ENCODE data around the gene NCKAP5.

NCKAP5 gene

GRCh38 chr2:133568172-133568571 lies at the start of gene NCKAP5:
NCKAP5 (minus strand) TSS chr2:133568463; CDS start chr2:133517526, 50,937 bp downstream.
- peak within 1 kb of the TSS; percentile 48 for H3K4me3 ChIP-seq (ENCODE audit: low read depth, low read length)
- H3K36me3 ChIP-seq (replicated peaks): no peaks in the 10 kb centered on the region
- peak; percentile 35 for TF ChIP-seq CTCF (IDR thresholded peaks at IDR 0.05; ENCODE audit: low read depth, low read length, missing control alignments)
- no peaks in the 10 kb centered on the region for H3K27me3 ChIP-seq (replicated peaks)
- in situ Hi-C loops (cut with HindIII; ENCODE audit: low pct_ligation_motif_present, low sequenced_read_pairs): no loop called here
- peak within 1 kb of the TSS; percentile 59 for H3K27ac ChIP-seq
- DNase-seq: peak; percentile 73

- DNase-seq: no peak
- in situ Hi-C loops (cut with HindIII; ENCODE audit: low pct_ligation_motif_present, low sequenced_read_pairs): no loop called here
- TF ChIP-seq CTCF (IDR thresholded peaks at IDR 0.05; ENCODE audit: low read depth, low read length, missing control alignments): no peak
- Histone ChIP-seq H3K4me3 (ENCODE audit: low read depth, low read length) (no peak overlapping the region), H3K36me3 (replicated peaks) (no peaks in the 10 kb centered on the region), H3K27me3 (replicated peaks) (no peaks in the 10 kb centered on the region), H3K27ac (no peak overlapping the region)
Measured at GRCh38 chr2:133609664-133610063, 41.4 kb upstream of the NCKAP5 start.

DNA sequence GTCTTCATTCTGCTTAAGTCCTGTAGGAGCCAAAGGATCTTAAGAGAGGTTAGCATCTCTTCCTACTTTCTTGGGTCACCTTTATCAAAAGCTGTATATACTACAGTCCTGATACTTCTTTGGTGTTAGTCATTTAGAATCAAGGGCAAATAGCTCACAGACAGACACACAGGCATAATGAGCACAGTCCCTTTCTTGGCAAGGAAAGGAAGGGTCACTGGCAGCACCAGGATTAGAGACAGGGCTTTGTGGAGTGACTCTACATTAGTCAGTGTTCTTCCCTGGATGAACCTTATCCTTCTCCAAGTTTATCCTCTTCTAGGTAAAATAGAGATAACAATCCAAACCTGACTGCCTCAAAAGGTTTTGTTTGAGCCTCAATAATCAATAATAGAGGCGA lies 40.0 kb upstream of the NCKAP5 start:
- H3K36me3 ChIP-seq (replicated peaks): no peaks in the 10 kb centered on the region
- peak overlapping the region; percentile 59 for H3K27ac ChIP-seq
- no peaks in the 10 kb centered on the region for H3K27me3 ChIP-seq (replicated peaks)
- DNase-seq: no peak
- H3K4me3 ChIP-seq (ENCODE audit: low read depth, low read length): no peak overlapping the region
- TF ChIP-seq CTCF (IDR thresholded peaks at IDR 0.05; ENCODE audit: low read depth, low read length, missing control alignments): no peak
- in situ Hi-C loops (cut with HindIII; ENCODE audit: low pct_ligation_motif_present, low sequenced_read_pairs): no loop called here

- in situ Hi-C loops (cut with HindIII; ENCODE audit: low pct_ligation_motif_present, low sequenced_read_pairs): no loop called here
- H3K36me3 ChIP-seq (replicated peaks): no peaks in the 10 kb centered on the region
- H3K27me3 ChIP-seq (replicated peaks): no peaks in the 10 kb centered on the region
- TF ChIP-seq CTCF (IDR thresholded peaks at IDR 0.05; ENCODE audit: low read depth, low read length, missing control alignments): no peak
- peak; percentile 90 for DNase-seq
- peak overlapping the region; percentile 59 for H3K27ac ChIP-seq
- H3K4me3 ChIP-seq (ENCODE audit: low read depth, low read length): no peak overlapping the region
Measured at GRCh38 chr2:133607679-133608078, 39.4 kb upstream of the NCKAP5 start.

GRCh38 chr2:133606616-133607015 lies 38.4 kb upstream of the NCKAP5 start:
- no peak for TF ChIP-seq CTCF (IDR thresholded peaks at IDR 0.05; ENCODE audit: low read depth, low read length, missing control alignments)
- H3K27me3 ChIP-seq (replicated peaks): no peaks in the 10 kb centered on the region
- no peak overlapping the region for H3K4me3 ChIP-seq (ENCODE audit: low read depth, low read length)
- DNase-seq: no peak
- no peak overlapping the region for H3K27ac ChIP-seq
- H3K36me3 ChIP-seq (replicated peaks): no peaks in the 10 kb centered on the region
- in situ Hi-C loops (cut with HindIII; ENCODE audit: low pct_ligation_motif_present, low sequenced_read_pairs): no loop called here

DNA sequence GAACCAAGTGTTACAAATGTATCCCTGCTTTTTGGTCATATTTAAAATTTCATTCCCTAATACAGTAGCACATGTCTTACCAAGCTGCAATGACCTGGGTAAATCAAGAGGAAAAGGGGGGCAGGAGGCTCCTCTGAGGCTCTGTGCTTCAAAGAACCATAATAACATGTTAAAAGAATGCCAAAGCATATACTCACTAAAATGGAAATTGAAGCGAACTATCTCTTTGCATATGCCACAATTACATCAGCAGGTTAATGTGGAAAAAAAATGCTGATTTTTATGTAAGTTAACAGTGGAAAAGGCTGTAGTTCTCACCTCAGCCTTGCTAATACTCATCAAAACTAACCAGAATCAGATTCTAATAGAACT lies 37.5 kb upstream of the NCKAP5 start:
- no peak for DNase-seq
- no peaks in the 10 kb centered on the region for H3K27me3 ChIP-seq (replicated peaks)
- no peaks in the 10 kb centered on the region for H3K36me3 ChIP-seq (replicated peaks)
- TF ChIP-seq CTCF (IDR thresholded peaks at IDR 0.05; ENCODE audit: low read depth, low read length, missing control alignments): no peak
- in situ Hi-C loops (cut with HindIII; ENCODE audit: low pct_ligation_motif_present, low sequenced_read_pairs): no loop called here
- no peak overlapping the region for H3K4me3 ChIP-seq (ENCODE audit: low read depth, low read length)
- H3K27ac ChIP-seq: no peak overlapping the region

Data from brain microvascular endothelial cell (primary cell).